Amniotic epithelial cell (primary cell): ENCODE results near the gene SRD5A1.

Experiments used
- DNase-seq: peaks from one replicate; pipeline ENCODE4 v3.0.0-alpha.2; 2010; ENCODE audit warnings: low read depth

SRD5A1 gene

DNA sequence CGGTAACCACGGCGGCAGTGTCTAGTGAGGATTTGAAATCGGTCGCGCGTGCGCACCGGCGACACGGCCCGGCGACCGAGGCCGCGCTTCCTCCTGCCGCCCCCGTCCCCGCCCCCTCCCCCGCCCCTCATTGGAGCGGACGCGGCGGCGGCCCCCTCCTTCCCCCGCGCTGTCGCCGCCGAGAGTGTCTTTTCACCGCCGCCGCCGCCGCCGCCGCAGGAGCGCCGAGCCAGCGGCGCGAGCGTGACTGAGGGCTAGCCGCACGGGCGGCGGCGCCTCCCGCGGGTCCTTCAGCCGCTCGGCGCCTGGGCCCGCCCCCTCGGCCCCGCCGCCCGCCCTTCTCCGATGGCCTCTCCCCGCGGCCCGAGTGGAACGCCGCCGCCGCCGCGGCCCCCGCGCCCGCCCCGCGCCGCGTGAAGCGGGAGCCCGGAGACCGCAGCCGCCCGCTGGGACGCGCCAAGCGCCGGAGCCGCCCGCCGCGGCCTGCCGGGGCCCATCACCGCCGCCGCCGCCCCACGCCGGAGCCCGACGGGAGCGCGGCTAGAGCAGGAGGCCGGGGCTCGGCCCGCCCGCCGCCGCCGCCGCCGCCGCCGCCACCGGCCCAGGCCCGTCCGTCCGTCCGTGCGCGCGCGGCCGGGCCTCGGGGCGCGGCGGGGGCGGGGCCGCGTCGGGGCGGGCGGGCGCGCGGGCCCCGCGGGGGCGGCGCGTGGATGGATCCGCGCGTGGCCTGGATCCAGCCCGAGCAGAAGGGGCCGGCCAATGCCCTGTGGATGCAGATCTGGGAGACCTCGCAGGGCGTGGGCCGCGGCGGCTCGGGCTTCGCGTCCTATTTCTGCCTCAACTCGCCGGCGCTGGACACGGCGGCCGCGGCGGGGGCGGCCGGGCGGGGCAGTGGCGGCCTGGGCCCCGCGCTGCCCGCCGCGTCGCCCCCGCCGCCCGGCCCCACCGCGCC lies 80.3 kb downstream of the SRD5A1 start, which contains the start of gene TENT4A:
TENT4A (plus strand) TSS at position 159 of the 952 bp plus-strand sequence; CDS start at position 711, 552 bp downstream.
- no peak for DNase-seq

GRCh38 chr5:6714226-6715041 lies 81.2 kb downstream of the SRD5A1 start:
- no peak for DNase-seq

- no peak for DNase-seq
Measured at GRCh38 chr5:6715271-6715670, 82.0 kb downstream of the SRD5A1 start.

DNA sequence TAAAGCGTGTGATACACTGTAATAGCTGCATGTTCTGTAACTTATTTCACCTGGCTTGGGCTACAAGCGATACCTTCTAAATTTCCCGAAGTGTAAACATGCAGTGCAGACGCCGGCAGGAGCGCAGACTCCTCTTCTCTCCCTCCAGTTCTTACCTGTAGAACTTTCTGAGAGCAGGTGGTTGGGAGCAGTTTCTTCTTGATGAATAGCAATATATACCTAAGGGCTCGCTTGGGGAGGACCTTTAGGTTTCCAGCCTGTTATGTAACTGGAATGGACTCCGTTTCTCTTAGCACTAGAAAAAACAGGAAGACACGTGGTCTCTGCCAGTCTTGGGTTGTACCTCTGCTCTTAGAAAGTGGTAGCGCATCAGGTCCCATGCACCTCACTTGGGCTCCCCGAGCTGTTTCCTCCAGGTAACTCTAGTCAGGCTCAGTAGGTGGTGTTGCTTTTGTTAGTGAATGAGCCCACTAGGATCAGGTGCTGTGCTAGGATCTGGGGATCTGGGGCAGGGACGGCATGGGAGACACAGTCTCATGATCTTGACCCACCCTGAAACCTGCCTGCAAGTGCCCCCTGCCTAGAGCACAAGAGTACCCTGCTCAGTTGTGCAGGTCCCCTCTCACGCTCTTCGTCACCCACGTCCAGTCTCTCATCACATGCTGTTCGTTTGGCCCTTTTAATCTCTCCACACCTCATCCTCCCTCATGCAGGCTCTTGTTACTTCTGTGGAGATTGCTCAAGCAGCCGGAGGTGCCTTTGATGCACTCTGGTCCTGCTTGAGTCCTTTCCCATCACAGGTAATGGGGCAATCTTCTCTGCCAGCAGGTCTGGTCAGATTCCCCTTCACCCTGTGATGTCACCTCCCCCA lies 82.8 kb downstream of the SRD5A1 start:
- DNase-seq = no peak

DNA sequence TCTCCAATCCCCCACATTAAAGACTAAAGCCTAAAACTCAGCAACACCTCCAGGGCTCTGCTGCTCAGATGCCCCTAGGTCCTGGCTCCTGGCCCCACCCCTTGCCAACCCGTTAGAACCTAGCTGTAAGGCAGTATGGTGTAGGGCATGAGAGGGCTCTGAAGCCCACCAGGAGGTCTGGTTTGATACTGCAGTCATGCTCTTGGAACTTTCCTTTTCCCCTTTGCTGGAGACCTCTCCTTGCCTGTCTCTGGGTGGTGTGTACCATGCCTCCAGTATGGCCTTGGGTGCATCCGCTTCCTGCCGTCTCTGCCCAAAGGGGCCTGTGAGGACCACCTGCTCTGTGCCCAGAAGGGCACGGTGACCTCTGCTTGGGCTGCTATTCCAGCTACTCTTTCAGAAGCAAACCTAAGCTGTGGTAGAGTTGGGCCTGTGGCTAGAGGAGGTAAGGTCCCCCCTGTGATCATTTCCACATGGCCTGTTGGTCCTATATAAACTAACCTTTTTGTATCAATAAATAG lies 83.4 kb downstream of the SRD5A1 start:
- no peak for DNase-seq

DNA sequence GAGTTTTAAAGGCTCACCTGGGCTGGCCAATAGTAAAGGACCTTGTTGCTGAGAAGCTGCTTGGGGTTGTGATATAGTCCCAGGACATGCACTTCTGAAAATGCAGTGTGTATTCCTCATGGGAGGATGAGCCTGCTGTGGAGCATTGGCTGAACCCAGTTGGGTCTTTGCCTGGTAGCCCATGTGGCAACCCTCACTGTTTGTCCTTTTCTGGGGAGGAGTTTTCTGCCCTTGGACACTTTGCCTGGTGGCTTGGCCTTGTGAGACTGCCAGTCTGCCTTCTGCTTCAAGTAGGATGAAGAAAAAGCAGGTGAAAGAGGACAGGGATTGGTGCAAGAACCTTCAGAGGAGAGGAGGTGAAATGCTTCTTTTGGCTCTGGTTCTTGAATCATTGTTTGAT lies 84.0 kb downstream of the SRD5A1 start:
- DNase-seq = no peak

DNA sequence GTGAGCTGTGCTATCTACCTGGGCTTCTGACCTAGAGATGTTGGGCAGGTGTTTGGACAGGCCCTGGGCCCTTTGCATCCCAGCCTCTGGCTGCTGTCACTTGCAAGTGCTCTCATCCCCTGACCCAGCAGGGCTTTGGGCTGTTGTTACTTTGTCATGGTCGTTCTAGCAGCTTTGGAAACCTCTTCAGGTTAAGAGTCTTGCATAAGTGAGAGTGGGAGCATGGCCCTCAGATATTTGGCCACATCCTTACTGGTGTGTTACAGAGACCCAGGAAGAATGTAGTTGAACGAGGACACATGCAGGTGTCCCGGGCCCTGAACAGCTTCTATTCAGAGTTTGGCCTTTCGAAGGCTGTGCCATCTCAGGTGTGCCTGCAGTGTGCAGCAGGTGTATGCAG lies 84.4 kb downstream of the SRD5A1 start:
- no peak for DNase-seq

GRCh38 chr5:6718161-6718681 lies 85.0 kb downstream of the SRD5A1 start:
- no peak for DNase-seq

DNA sequence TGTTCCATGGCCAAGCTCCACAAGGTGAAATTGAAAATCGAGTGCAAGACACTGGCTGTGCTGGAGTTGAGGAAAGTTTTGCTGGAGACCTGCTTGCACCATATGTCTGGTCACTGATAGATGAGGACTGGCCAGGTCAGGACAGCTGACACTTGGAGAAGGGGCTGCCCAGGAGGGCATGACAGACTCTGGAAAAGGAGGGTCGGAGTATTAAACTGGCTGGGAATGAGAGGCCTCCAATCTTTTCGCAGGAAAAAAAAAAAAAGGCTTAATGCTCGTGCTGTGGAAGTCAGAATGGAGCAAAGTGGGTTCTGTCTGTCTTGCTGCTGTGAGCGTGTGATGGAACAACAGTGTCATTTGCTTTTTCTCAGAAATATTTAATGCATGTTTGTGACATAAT lies 85.5 kb downstream of the SRD5A1 start:
- no peak for DNase-seq

- no peak for DNase-seq
Measured at GRCh38 chr5:6719417-6719816, 86.2 kb downstream of the SRD5A1 start.

DNA sequence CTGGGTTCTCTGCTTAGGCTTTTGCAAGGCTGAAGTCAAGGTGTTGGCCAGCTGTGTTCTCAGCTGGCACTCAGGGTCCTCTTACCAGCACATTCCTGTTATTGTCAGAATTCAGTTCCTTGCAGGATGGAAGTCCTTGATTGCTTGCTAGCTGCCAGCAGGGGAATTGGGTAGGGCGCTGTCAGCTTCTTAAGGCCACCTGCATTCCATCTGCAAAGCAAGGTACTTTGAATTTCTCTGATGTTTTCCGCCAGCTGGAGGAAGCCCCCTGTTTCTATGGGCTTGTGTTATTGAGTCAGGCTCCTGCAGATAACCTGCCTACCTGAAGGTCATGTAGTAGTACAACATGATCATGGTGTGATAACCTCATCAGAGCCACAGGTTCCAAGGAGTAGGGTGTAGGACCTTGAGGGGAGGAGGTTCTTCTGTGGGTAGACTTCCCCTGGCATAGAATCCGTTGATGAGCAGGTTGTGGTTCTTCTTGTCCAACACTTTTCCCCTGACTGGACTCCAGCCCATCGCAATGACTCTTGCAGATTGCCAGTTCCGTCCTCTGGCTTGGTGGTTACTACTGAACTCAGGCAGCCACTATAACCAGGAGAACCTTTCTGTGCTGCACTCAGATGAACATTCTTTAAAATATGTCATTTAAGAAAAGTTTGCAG lies 86.8 kb downstream of the SRD5A1 start:
- DNase-seq = no peak

DNA sequence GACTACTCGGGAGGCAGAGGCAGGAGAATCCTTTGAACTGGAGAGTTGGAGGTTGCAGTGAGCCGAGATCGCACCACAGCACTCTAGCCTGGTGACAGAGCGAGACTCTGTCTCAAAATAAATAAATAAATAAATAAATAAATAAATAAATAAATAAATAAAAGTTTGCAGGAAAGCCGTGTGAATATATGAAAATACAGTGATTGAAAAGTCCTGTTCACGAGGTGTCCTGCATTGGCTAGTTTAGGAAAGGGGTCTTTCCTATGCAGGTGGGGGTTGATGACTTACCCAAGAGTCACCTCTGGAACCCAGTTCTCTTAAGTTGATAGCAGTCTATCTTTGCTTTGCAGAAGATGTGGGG lies 87.3 kb downstream of the SRD5A1 start:
- DNase-seq = no peak

GRCh38 chr5:6721442-6721841 lies 88.2 kb downstream of the SRD5A1 start:
- no peak for DNase-seq

DNA sequence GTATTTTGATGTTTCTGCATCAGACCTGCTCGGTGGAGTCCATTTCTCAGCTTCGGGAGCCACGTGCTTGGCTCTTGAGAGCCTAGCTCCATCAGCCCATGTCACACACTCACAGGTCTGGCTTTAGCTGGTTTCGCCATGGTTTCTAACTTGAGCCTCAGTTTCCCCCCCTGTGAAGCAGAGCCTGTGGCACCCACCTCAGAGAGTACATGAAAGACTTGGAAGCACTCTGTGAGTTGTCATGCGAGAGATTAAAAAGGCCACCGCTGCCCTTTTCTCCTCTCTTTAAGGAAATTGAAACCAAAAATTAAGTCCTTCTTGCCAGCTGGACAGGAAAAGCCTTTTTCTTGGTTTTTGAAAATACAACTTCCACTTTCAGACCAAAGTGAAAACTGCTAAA lies 88.8 kb downstream of the SRD5A1 start:
- DNase-seq = no peak

- DNase-seq = no peak
Measured at GRCh38 chr5:6723122-6723815, 90.0 kb downstream of the SRD5A1 start.

DNA sequence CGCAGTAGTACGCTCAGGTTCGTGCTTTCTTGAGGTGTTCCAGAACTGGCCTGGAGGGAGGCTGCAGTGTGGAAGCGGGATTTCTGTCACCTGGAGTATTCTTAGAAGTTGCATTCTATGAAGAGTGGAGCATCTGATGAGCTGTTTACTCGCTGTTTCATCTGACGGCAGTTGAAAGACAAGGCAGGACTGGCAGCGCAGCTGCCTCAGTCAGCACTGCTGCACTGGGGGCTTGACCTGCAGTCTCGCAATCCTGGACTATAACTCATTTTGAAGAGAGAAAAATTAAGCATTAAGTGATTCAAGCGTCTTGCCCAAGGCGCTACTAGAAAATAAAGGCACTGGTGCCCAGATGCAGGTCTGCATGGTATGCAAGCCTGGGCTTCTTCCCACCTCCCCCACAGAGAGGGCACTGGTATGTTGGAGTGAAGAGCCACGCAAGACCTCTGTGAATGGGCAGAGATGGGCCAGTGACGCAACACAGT lies 90.6 kb downstream of the SRD5A1 start:
- DNase-seq = no peak
